HepG2 (cell line): Measurements from ENCODE around the gene DERL2. TPM values are rescaled to one million over a fixed set of nuclear protein-coding genes. Genes with fewer than 3 reads are reported as not detected.

Source experiments
- HCFC1 ChIP-seq: fragments of 150-350 bp; IDR thresholded peaks from 2 replicates; pipeline ENCODE4 v1.6.1; 2014; ENCODE audit warnings: low read depth, low read length
- KMT2B ChIP-seq: IDR thresholded peaks from 2 replicates; pipeline ENCODE4 v1.6.1; 2016; ENCODE audit warnings: missing genetic modification reagents, missing compliant biosample characterization
- MAFG ChIP-seq: sonication (generic); formaldehyde crosslinking; IDR thresholded peaks from 2 replicates; pipeline ENCODE4 v1.5.1; 2020; ENCODE audit warnings: mild to moderate bottlenecking, missing genetic modification reagents
- MTA1 ChIP-seq: sonication (generic); formaldehyde crosslinking; IDR thresholded peaks from 2 replicates; pipeline ENCODE4 v1.4.0; 2020; ENCODE audit warnings: missing genetic modification reagents, mild to moderate bottlenecking, borderline replicate concordance
- MYNN ChIP-seq: sonication (generic); formaldehyde crosslinking; IDR thresholded peaks from 2 replicates; pipeline ENCODE4 v1.4.0; 2020; ENCODE audit warnings: mild to moderate bottlenecking, low read depth, missing genetic modification reagents
- NR2F2 ChIP-seq: IDR thresholded peaks from 2 replicates; pipeline ENCODE4 v1.6.1; 2012; ENCODE audit warnings: low read depth, inconsistent platforms, borderline replicate concordance
- PAX8 ChIP-seq: sonication (generic); formaldehyde crosslinking; IDR thresholded peaks from 2 replicates; pipeline ENCODE4 v1.8.0; 2022; ENCODE audit warnings: mild to moderate bottlenecking, missing genetic modification reagents, borderline replicate concordance
- PHF21A ChIP-seq: sonication (generic); formaldehyde crosslinking; IDR thresholded peaks from 2 replicates; pipeline ENCODE4 v1.5.0; 2020; ENCODE audit warnings: mild to moderate bottlenecking, missing genetic modification reagents
- ZEB1 ChIP-seq: IDR thresholded peaks from 2 replicates; pipeline ENCODE4 v1.6.1; 2012; ENCODE audit warnings: mild to moderate bottlenecking, low read depth, inconsistent platforms; ENCODE audit not compliant: insufficient replicate concordance
- ZFP36 ChIP-seq: fragments of 150-350 bp; IDR thresholded peaks from 2 replicates; pipeline ENCODE4 v1.6.1; 2018; ENCODE audit warnings: borderline replicate concordance, low read length, low read depth; ENCODE audit not compliant: partially characterized antibody
- ZFP41 ChIP-seq: sonication (generic); formaldehyde crosslinking; IDR thresholded peaks from 2 replicates; pipeline ENCODE4 v1.4.0; 2020; ENCODE audit warnings: mild to moderate bottlenecking, missing genetic modification reagents, borderline replicate concordance
- ZNF383 ChIP-seq: sonication (generic); formaldehyde crosslinking; IDR thresholded peaks from 2 replicates; pipeline ENCODE4 v1.4.0; 2020; ENCODE audit warnings: missing genetic modification reagents, mild to moderate bottlenecking, borderline replicate concordance
- polyA plus RNA-seq, 8 experiments: library from polyadenylated mRNA; depleted of rRNA in 3 of 8; stranded (reverse) in 7 of 8; unstranded in 1 of 8; fragments of >200 nt; fragmentation: Illumina TruSeq in 4 of 8; extraction: Trizol in 4 of 8; gene quantifications; 2 replicates each; pipeline versions ENCODE4 v1.2.1 to v1.2.3, GENCODE V29; 2011 to 2016; ENCODE audit warnings: low read depth in 4 of 8, missing spikeins in 1 of 8, mixed read lengths in 1 of 8; ENCODE audit not compliant: insufficient read depth in 1 of 8
- total RNA-seq, 5 experiments: library from RNA; depleted of rRNA; stranded (reverse); fragments of >200 nt; fragmentation: Illumina TruSeq; extraction: Trizol; gene quantifications; 2 replicates each; pipeline ENCODE4 v1.2.3, GENCODE V29; 2016; ENCODE audit warnings: low read depth in 1 of 5
- TF ChIP-seq, protein P1 (sequence below): sonication (generic); formaldehyde crosslinking; IDR thresholded peaks from 2 replicates; pipeline ENCODE4 v1.4.0; 2020; ENCODE audit warnings: missing genetic modification reagents
- TF ChIP-seq, protein P2 (sequence below): sonication (generic); formaldehyde crosslinking; IDR thresholded peaks from 2 replicates; pipeline ENCODE4 v1.4.0; 2020; ENCODE audit warnings: missing genetic modification reagents, low read depth, mild to moderate bottlenecking, borderline replicate concordance
- TF ChIP-seq, protein P3 (sequence below), 2 experiments: sonication (generic) in 1 of 2; formaldehyde crosslinking in 1 of 2; IDR thresholded peaks; 2 replicates each; pipeline versions ENCODE4 v1.4.0 to v1.6.1; 2016 to 2020; ENCODE audit warnings: borderline replicate concordance in 1 of 2, low read depth in 1 of 2, mild to moderate bottlenecking in 1 of 2, missing genetic modification reagents in 1 of 2
- TF ChIP-seq, protein P4 (sequence below): sonication (generic); formaldehyde crosslinking; IDR thresholded peaks from 2 replicates; pipeline ENCODE4 v1.5.1; 2020; ENCODE audit warnings: missing genetic modification reagents, mild to moderate bottlenecking, borderline replicate concordance
- TF ChIP-seq, protein P5 (sequence below): sonication (generic); formaldehyde crosslinking; IDR thresholded peaks from 2 replicates; pipeline ENCODE4 v1.4.0; 2020; ENCODE audit warnings: missing genetic modification reagents, mild to moderate bottlenecking, borderline replicate concordance

DERL2 gene
- total and polyA plus RNA-seq, 2 of the 13 experiments (the other 11 are each of a cell fraction or from before 2014, with no cell fraction given), result 59.3 to 65.2 TPM

DNA sequence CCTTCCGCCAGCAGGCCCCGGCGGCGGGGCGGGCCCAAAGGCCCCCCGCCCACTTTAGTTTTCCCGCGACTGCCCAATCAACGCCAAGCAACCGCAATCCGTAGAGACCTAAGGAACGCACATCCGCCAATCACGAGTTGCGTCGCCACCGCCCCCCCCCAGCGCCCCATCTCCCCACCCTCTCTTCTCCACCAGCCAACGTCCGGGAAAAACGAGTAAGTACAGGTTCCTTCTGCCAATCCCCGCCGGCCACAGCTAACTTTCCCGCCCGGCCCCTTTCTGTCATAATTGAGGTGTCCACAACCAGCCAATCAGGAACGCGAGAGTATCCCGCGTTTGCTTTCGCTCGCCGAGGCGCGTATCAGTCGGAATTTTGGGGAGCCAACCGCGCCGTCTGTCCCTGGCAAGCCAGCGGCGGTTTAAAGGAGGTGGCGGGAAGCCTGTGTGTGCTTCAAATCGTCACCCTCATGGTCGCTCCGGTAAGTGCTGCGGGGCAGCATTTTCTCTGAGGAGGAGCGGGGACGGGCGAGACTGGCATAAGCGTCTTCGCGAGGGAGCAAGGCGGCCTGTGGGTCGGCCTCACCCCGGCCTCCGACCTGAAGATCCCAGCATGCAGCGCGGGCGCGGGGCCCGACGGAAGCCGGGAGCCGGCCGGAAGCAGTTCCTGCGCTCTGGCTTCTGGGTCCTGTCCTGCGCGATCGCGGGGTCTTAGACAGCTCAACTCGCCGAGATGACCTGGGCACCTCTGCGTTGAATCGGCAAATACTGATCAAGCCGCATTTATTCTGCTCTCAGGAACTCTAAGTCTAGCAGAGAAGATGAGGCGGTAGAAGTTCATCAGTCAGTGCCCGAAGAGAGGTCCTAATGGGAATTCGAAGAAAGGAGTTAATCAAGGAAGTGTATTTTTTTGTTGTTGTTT is 487 bp upstream of the DERL2 start, which contains the start of gene MIS12 (continued):
- TF ChIP-seq, protein P1, sequence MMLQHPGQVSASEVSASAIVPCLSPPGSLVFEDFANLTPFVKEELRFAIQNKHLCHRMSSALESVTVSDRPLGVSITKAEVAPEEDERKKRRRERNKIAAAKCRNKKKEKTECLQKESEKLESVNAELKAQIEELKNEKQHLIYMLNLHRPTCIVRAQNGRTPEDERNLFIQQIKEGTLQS (CRISPR knock-in tag), result no peak; the same call in 1 of the 2 replicates
- peak; percentile 40; the same call in 1 of the 2 replicates for TF ChIP-seq MTA1 (CRISPR knock-in tag)
- no peak for TF ChIP-seq ZFP36
- peak; percentile 86 for TF ChIP-seq KMT2B
- no peak for TF ChIP-seq MAFG (CRISPR knock-in tag)
- no peak for TF ChIP-seq NR2F2
- TF ChIP-seq, protein P2, sequence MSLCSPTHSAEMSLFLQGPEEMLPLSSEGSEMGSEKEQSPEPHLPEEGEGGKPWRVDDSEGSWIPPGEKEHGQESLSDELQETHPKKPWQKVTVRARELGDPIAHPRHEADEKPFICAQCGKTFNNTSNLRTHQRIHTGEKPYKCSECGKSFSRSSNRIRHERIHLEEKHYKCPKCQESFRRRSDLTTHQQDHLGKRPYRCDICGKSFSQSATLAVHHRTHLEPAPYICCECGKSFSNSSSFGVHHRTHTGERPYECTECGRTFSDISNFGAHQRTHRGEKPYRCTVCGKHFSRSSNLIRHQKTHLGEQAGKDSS (CRISPR knock-in tag), result peak; percentile 30; the same call in 1 of the 2 replicates
- TF ChIP-seq MYNN, result 0 out of 2 replicates have a peak, but pooled peaks have one; percentile 64
- TF ChIP-seq ZFP41 (CRISPR knock-in tag), result peak; percentile 79; the same call in 1 of the 2 replicates
- TF ChIP-seq, protein P3, sequence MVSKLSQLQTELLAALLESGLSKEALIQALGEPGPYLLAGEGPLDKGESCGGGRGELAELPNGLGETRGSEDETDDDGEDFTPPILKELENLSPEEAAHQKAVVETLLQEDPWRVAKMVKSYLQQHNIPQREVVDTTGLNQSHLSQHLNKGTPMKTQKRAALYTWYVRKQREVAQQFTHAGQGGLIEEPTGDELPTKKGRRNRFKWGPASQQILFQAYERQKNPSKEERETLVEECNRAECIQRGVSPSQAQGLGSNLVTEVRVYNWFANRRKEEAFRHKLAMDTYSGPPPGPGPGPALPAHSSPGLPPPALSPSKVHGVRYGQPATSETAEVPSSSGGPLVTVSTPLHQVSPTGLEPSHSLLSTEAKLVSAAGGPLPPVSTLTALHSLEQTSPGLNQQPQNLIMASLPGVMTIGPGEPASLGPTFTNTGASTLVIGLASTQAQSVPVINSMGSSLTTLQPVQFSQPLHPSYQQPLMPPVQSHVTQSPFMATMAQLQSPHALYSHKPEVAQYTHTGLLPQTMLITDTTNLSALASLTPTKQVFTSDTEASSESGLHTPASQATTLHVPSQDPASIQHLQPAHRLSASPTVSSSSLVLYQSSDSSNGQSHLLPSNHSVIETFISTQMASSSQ (IDR thresholded peaks at IDR 0.05; ENCODE audit: low read depth), result no peak
- TF ChIP-seq, protein P3 (CRISPR knock-in tag; IDR thresholded peaks at IDR 0.05; ENCODE audit: borderline replicate concordance), result no peak
- no peak for TF ChIP-seq ZNF383 (CRISPR knock-in tag)
- TF ChIP-seq ZEB1, result peak; percentile 67
- TF ChIP-seq PHF21A (CRISPR knock-in tag), result peak; percentile 70; the same call in 1 of the 2 replicates
- peak; percentile 36; the same call in 1 of the 2 replicates for TF ChIP-seq HCFC1
- TF ChIP-seq, protein P4, sequence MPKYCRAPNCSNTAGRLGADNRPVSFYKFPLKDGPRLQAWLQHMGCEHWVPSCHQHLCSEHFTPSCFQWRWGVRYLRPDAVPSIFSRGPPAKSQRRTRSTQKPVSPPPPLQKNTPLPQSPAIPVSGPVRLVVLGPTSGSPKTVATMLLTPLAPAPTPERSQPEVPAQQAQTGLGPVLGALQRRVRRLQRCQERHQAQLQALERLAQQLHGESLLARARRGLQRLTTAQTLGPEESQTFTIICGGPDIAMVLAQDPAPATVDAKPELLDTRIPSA (CRISPR knock-in tag), result no peak
- TF ChIP-seq, protein P5, sequence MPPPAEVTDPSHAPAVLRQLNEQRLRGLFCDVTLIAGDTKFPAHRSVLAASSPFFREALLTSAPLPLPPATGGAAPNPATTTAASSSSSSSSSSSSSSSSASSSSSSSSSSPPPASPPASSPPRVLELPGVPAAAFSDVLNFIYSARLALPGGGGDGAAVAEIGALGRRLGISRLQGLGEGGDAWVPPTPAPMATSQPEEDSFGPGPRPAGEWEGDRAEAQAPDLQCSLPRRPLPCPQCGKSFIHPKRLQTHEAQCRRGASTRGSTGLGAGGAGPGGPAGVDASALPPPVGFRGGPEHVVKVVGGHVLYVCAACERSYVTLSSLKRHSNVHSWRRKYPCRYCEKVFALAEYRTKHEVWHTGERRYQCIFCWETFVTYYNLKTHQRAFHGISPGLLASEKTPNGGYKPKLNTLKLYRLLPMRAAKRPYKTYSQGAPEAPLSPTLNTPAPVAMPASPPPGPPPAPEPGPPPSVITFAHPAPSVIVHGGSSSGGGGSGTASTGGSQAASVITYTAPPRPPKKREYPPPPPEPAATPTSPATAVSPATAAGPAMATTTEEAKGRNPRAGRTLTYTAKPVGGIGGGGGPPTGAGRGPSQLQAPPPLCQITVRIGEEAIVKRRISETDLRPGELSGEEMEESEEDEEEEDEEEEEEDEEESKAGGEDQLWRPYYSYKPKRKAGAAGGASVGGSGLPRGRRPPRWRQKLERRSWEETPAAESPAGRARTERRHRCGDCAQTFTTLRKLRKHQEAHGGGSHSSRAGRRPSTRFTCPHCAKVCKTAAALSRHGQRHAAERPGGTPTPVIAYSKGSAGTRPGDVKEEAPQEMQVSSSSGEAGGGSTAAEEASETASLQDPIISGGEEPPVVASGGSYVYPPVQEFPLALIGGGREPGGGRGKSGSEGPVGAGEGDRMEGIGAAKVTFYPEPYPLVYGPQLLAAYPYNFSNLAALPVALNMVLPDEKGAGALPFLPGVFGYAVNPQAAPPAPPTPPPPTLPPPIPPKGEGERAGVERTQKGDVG (CRISPR knock-in tag), result 0 out of 2 replicates have a peak, but pooled peaks have one; percentile 41
- 0 out of 2 replicates have a peak, but pooled peaks have one; percentile 52 for TF ChIP-seq PAX8 (CRISPR knock-in tag)
